K562 (cell line): ENCODE data around the gene PBX2. TPM values are rescaled to one million over a fixed set of nuclear protein-coding genes. Genes with fewer than 3 reads are reported as not detected.

Experiments used
- ATAC-seq: fragments of 200-7000 bp; cut with Tn5 transposase; 3 replicates; pipeline ENCODE4 v1.9.1; 2020; ENCODE audit warnings: moderate library complexity
- BruUV-seq: library from RNA; stranded (reverse); fragments of 400-500 nt; replicated peaks from 2 replicates; lab custom pipeline; 2021; lab: Mats Ljungman, UMichigan
- CTCF ChIA-PET: fragments of 300-600 bp; formaldehyde crosslinking; extraction: SDS; loops from one replicate; lab custom pipeline; 2021; ENCODE audit warnings: low intra/inter-chr PET ratio; lab: Yijun Ruan, JAX
- POLR2A ChIA-PET: fragments of 300-600, 350-650 bp; sonication (Branson Sonifier 250); formaldehyde crosslinking; extraction: SDS; loops from one replicate; lab custom pipeline; 2021; ENCODE audit warnings: antibody characterized with exemption, inconsistent platforms; lab: Yijun Ruan, JAX
- DNase-seq, 4 experiments: peaks; one replicate each; pipeline versions ENCODE4 v3.0.0 to v3.0.0-alpha.2; 2011 to 2018; ENCODE audit warnings: low spot score in 3 of 4, mixed read lengths in 3 of 4; ENCODE audit errors: extremely low read depth in 1 of 4
- FAIRE-seq: peaks from 2 replicates; lab custom pipeline; 2011; peaks lifted over from hg19 to GRCh38; lab: Jason Lieb, UNC
- H2AFZ ChIP-seq: 2 replicates; pipeline ENCODE4 v1.6.0; 2011; ENCODE audit warnings: low read depth, low read length, control low read depth, inconsistent platforms
- H3K27ac ChIP-seq: fragments of 200-600 bp; 3 replicates; pipeline ENCODE4 v1.8.0; 2011; ENCODE audit warnings: low read depth, mild to moderate bottlenecking, control low read depth, inconsistent platforms, low read length, moderate library complexity, mixed read lengths; ENCODE audit errors: extremely low read depth
- H3K27me3 ChIP-seq, 2 experiments: fragments of 300-600 bp in 1 of 2; 2 replicates in 1 of 2; 3 replicates in 1 of 2; pipeline versions ENCODE4 v1.6.0 to v1.8.0; 2011; ENCODE audit warnings: inconsistent platforms in 2 of 2, low read length in 2 of 2, mild to moderate bottlenecking in 1 of 2, mixed read lengths in 1 of 2, moderate library complexity in 1 of 2; ENCODE audit not compliant: control insufficient read depth in 2 of 2, insufficient read depth in 2 of 2
- H3K36me3 ChIP-seq: fragments of 300-600 bp; 3 replicates; pipeline ENCODE4 v1.8.0; 2011; ENCODE audit warnings: mild to moderate bottlenecking, low read length, inconsistent platforms; ENCODE audit not compliant: control insufficient read depth, insufficient read depth
- H3K4me1 ChIP-seq, 2 experiments: fragments of 200-600 bp in 1 of 2; replicated peaks in 1 of 2; 2 replicates in 1 of 2; 3 replicates in 1 of 2; pipeline versions ENCODE4 v1.5.1 to v1.8.0; 2011; ENCODE audit warnings: inconsistent platforms in 2 of 2, low read length in 2 of 2, mild to moderate bottlenecking in 1 of 2, mixed read lengths in 1 of 2, moderate library complexity in 1 of 2; ENCODE audit not compliant: control insufficient read depth in 2 of 2, insufficient read depth in 2 of 2
- H3K4me2 ChIP-seq: 2 replicates; pipeline ENCODE4 v1.6.1; 2011; ENCODE audit warnings: low read length, control low read depth, inconsistent platforms, mixed read lengths; ENCODE audit not compliant: insufficient read depth
- H3K4me3 ChIP-seq: fragments of 200-600 bp; sonication (generic), shearing (Covaris generic); 2 replicates; pipeline ENCODE4 v1.5.1; 2016; ENCODE audit warnings: control low read depth, inconsistent platforms
- H3K79me2 ChIP-seq: fragments of 200-600 bp; 3 replicates; pipeline ENCODE4 v1.8.0; 2011; ENCODE audit warnings: low read length, inconsistent platforms; ENCODE audit not compliant: control insufficient read depth, insufficient read depth
- H3K9ac ChIP-seq, 2 experiments: 2 replicates each; pipeline versions ENCODE4 v1.6.0 to v1.6.1; 2011; ENCODE audit warnings: low read depth in 2 of 2, low read length in 2 of 2, control low read depth in 1 of 2, inconsistent platforms in 1 of 2, mild to moderate bottlenecking in 1 of 2, mixed read lengths in 1 of 2; ENCODE audit not compliant: insufficient read depth in 1 of 2
- H3K9me1 ChIP-seq: one replicate; pipeline ENCODE4 v1.6.0; 2011; ENCODE audit warnings: inconsistent platforms, mild to moderate bottlenecking, low read length, moderate library complexity; ENCODE audit not compliant: control insufficient read depth, insufficient read depth
- H3K9me3 ChIP-seq: replicated peaks from 2 replicates; pipeline ENCODE4 v1.5.1; 2011; ENCODE audit warnings: low read depth, low read length, inconsistent platforms; ENCODE audit not compliant: control insufficient read depth, insufficient read depth
- H4K20me1 ChIP-seq: replicated peaks from 2 replicates; pipeline ENCODE4 v1.6.1; 2011; ENCODE audit warnings: low read length, inconsistent platforms, mixed read lengths; ENCODE audit not compliant: control insufficient read depth, insufficient read depth
- MBD2 ChIP-seq: sonication (generic); IDR thresholded peaks from 2 replicates; pipeline ENCODE4 v1.6.1; 2016; ENCODE audit warnings: low read depth, borderline replicate concordance
- MGA ChIP-seq: fragments of 450-650 bp; IDR thresholded peaks from 2 replicates; pipeline ENCODE4 v1.6.1; 2016; ENCODE audit warnings: mild to moderate bottlenecking, moderate library complexity
- PRPF4 ChIP-seq: fragments of 200-400 bp; formaldehyde crosslinking; IDR thresholded peaks from one replicate; pipeline ENCODE4 v1.6.1; 2017; ENCODE audit warnings: low read length, low read depth, mild to moderate bottlenecking; ENCODE audit not compliant: insufficient read depth, poor library complexity, severe bottlenecking
- SMAD3 ChIP-seq: fragments of 450-650 bp; formaldehyde crosslinking; conservative IDR thresholded peaks from 2 replicates; pipeline ENCODE4 v1.4.0; 2020; ENCODE audit warnings: mild to moderate bottlenecking
- SREBF1 ChIP-seq: fragments of 150-350 bp; IDR thresholded peaks from 2 replicates; pipeline ENCODE4 v1.6.1; 2014; ENCODE audit warnings: antibody characterized with exemption, low read depth, low read length, borderline replicate concordance
- ZFP30 ChIP-seq: fragments of 250-450 bp; sonication (Bioruptor Pico); IDR thresholded peaks from 2 replicates; pipeline ENCODE4 v1.8.0; 2022; ENCODE audit warnings: moderate library complexity, mild to moderate bottlenecking, inconsistent platforms, borderline replicate concordance
- ZNF395 ChIP-seq: fragments of 200-800 bp; sonication (Bioruptor generic); IDR thresholded peaks from 2 replicates; pipeline ENCODE4 v1.6.1; 2017; ENCODE audit warnings: missing genetic modification characterization, missing compliant biosample characterization
- WGBS: fragments of 100-300 bp; shearing (Covaris generic); methylation state at CpG from one replicate; pipeline ENCODE4 v1.1.6; 2016; ENCODE audit warnings: low coverage, mixed read lengths; ENCODE audit not compliant: insufficient coverage; ENCODE audit errors: missing lambda C conversion rate; 5-methylcytosine and 5-hydroxymethylcytosine counted together
- in situ Hi-C: fragments of 300-500 bp; cut with MboI; formaldehyde crosslinking; loops from 4 replicates; pipeline ENCODE4 v1.15.0; 2018; ENCODE audit warnings: inconsistent platforms, mixed read lengths
- intact Hi-C: fragments of 100-400 bp; cut with micrococcal nuclease; formaldehyde crosslinking; loops from 2 replicates; pipeline ENCODE4 v1.14.2; 2022
- polyA plus RNA-seq, 8 experiments: library from polyadenylated mRNA; depleted of rRNA in 4 of 8; stranded (reverse) in 5 of 8; unstranded in 3 of 8; fragments of >200 nt; fragmentation: Nextera tagmentation in 2 of 8; fragmentation: Illumina TruSeq in 1 of 8; extraction: Ambion mirVana in 2 of 8; extraction: Trizol in 1 of 8; gene quantifications; 2 replicates each; pipeline versions ENCODE4 v1.2.1 to v1.2.3, GENCODE V29; 2011 to 2014; ENCODE audit warnings: inconsistent platforms in 1 of 8, missing spikeins in 1 of 8
- total RNA-seq, 7 experiments: library from RNA; depleted of rRNA in 6 of 7; stranded (reverse); fragments of >200 nt in 6 of 7; fragmentation: Illumina TruSeq in 2 of 7; extraction: Trizol in 2 of 7; gene quantifications; 2 replicates each; pipeline versions ENCODE4 v1.2.1 to v1.2.3, GENCODE V29; 2011 to 2021; ENCODE audit warnings: low replicate concordance in 1 of 7

Gene PBX2
- total and polyA plus RNA-seq, 9 of the 15 experiments (the other 6 are each of a cell fraction or from before 2014, with no cell fraction given): 1.9 to 134 (median 62.5) TPM

- 83% methylated on average over 27 of the region's 32 CpGs for WGBS
- H3K27me3 ChIP-seq: no peaks in the 10 kb centered on the region
- in situ Hi-C loops (no loop called here), intact Hi-C loops (loop anchor here (5.0 kb wide), 1 partner anchor 50 kb away; no protein-coding TSS in a partner anchor)
- ChIA-PET CTCF (no interaction called here), POLR2A (interaction anchor here (0.8 to 2.2 kb wide), 8 partner anchors 10 to 74 kb away, joined by 3 to 25 read pairs (median 4); partner anchors contain the start of genes AGPAT1 and FKBPL)
- H2AFZ ChIP-seq: no peak overlapping the region
- H3K9ac ChIP-seq: peak overlapping the region; percentile 53 to 88
- no peak overlapping the region for H3K4me3 ChIP-seq
- peaks cover 82% of the 10 kb centered on the region for H3K36me3 ChIP-seq
- peaks cover 3% of the 10 kb centered on the region; the same call in 1 of the 3 replicates for H3K79me2 ChIP-seq
- no TSS peak for BruUV-seq
- H3K27ac ChIP-seq: peak overlapping the region; percentile 83
- ATAC-seq: peak; percentile 3; the same call in 2 of the 3 replicates
- H3K9me1 ChIP-seq: no peaks in the 10 kb centered on the region
- no peak for FAIRE-seq
- peaks cover 44 to 51% of the 10 kb centered on the region in 2 experiments for H3K4me1 ChIP-seq
- no peak for DNase-seq
- no peaks in the 10 kb centered on the region for H3K9me3 ChIP-seq
- no peaks in the 10 kb centered on the region for H4K20me1 ChIP-seq
- H3K4me2 ChIP-seq: peak overlapping the region; percentile 65
- no peak for TF ChIP-seq SMAD3 (CRISPR knock-in tag)
- no peak for TF ChIP-seq ZFP30 (CRISPR knock-in tag)
- no peak for TF ChIP-seq PRPF4
- no peak for TF ChIP-seq MBD2
- no peak for TF ChIP-seq MGA
- TF ChIP-seq SREBF1: no peak
- no peak for TF ChIP-seq ZNF395 (CRISPR knock-in tag)
Measured at GRCh38 chr6:32167154-32167760, 22.7 kb downstream of the PBX2 start.
